ENCODE measurements around the gene ZCRB1. TPM values are rescaled to one million over a fixed set of nuclear protein-coding genes. Genes with fewer than 3 reads are reported as not detected.

The ZCRB1 gene
- total RNA-seq, 2 donors from 2014 or later, result 32.2 to 80.8 TPM

- no peaks in the 10 kb centered on the region for H3K27me3 ChIP-seq
- peaks cover 0 to 3% of the 10 kb centered on the region in 2 donors for H3K36me3 ChIP-seq (replicated peaks in 1 of 2; ENCODE audit: insufficient read depth in 1 of 2, low read depth in 2 of 2)
- ATAC-seq, result no peak
- no peak overlapping the region for H3K4me3 ChIP-seq
- H3K27ac ChIP-seq, result no peak overlapping the region
- no peak for TF ChIP-seq POLR2A (IDR thresholded peaks at IDR 0.05)
- TF ChIP-seq CTCF (IDR thresholded peaks at IDR 0.05), result no peak
- WGBS, 2 donors, result 89 to 90% methylated on average over 2 of the region's 2 CpGs
- intact Hi-C loops (cut with DNase I), result no loop called here
- DNase-seq, result no peak
- H3K4me1 ChIP-seq, result no peaks in the 10 kb centered on the region
- no peaks in the 10 kb centered on the region for H3K9me3 ChIP-seq
These were observed 17.5 kb downstream of the ZCRB1 start for GRCh38 chr12:42308390-42308789.

GRCh38 chr12:42306297-42306696 is 19.6 kb downstream of the ZCRB1 start:
- TF ChIP-seq CTCF (IDR thresholded peaks at IDR 0.05) (no peak), POLR2A (IDR thresholded peaks at IDR 0.05) (no peak)
- no peak for ATAC-seq
- H3K4me3 ChIP-seq, result no peak overlapping the region
- no peaks in the 10 kb centered on the region for H3K9me3 ChIP-seq
- WGBS, 2 donors, result 93 to 94% methylated on average over 3 of the region's 3 CpGs
- no peak overlapping the region for H3K27ac ChIP-seq
- H3K36me3 ChIP-seq (replicated peaks in 1 of 2; ENCODE audit: insufficient read depth in 1 of 2, low read depth in 2 of 2), result no peaks in the 10 kb centered on the region
- intact Hi-C loops (cut with DNase I), result no loop called here
- no peak for DNase-seq
- no peaks in the 10 kb centered on the region for H3K27me3 ChIP-seq
- no peaks in the 10 kb centered on the region for H3K4me1 ChIP-seq

GRCh38 chr12:42299392-42300308 is 26.2 kb downstream of the ZCRB1 start:
- WGBS, 2 donors, result 79% methylated on average over 8 of the region's 8 CpGs
- intact Hi-C loops (cut with DNase I), result no loop called here
- H3K4me3 ChIP-seq, result no peak overlapping the region
- no peak for DNase-seq
- TF ChIP-seq CTCF (IDR thresholded peaks at IDR 0.05), result no peak
- H3K36me3 ChIP-seq (replicated peaks in 1 of 2; ENCODE audit: insufficient read depth in 1 of 2, low read depth in 2 of 2), result no peaks in the 10 kb centered on the region
- H3K27ac ChIP-seq, result no peak overlapping the region
- H3K4me1 ChIP-seq, result no peaks in the 10 kb centered on the region
- no peaks in the 10 kb centered on the region for H3K27me3 ChIP-seq
- no peaks in the 10 kb centered on the region for H3K9me3 ChIP-seq
- ATAC-seq, result no peak

- no peak overlapping the region for H3K4me3 ChIP-seq
- H3K4me1 ChIP-seq, result no peaks in the 10 kb centered on the region
- intact Hi-C loops (cut with DNase I), result no loop called here
- no peak for ATAC-seq
- no peaks in the 10 kb centered on the region for H3K36me3 ChIP-seq (replicated peaks in 1 of 2; ENCODE audit: insufficient read depth in 1 of 2, low read depth in 2 of 2)
- 89 to 92% methylated on average over 4 of the region's 4 CpGs for WGBS, 2 donors
- H3K9me3 ChIP-seq, result no peaks in the 10 kb centered on the region
- TF ChIP-seq POLR2A (IDR thresholded peaks at IDR 0.05), result no peak
- TF ChIP-seq CTCF (IDR thresholded peaks at IDR 0.05), result no peak
- no peak for DNase-seq
- H3K27me3 ChIP-seq, result no peaks in the 10 kb centered on the region
- no peak overlapping the region for H3K27ac ChIP-seq
These were observed 27.0 kb downstream of the ZCRB1 start for GRCh38 chr12:42298887-42299286.
